GM12878 (cell line): ENCODE results near the gene DEGS2.

Experiments used
- CREB1 ChIP-seq: IDR thresholded peaks from 2 replicates; pipeline ENCODE4 v1.6.1; 2012; ENCODE audit warnings: low read depth, mild to moderate bottlenecking, inconsistent platforms
- MEF2A ChIP-seq: IDR thresholded peaks from 2 replicates; pipeline ENCODE4 v1.6.1; 2011; ENCODE audit warnings: low read depth, mild to moderate bottlenecking, low read length, moderate library complexity; ENCODE audit not compliant: insufficient read depth
- NRF1 ChIP-seq: conservative IDR thresholded peaks from 2 replicates; pipeline ENCODE4 v1.6.1; 2011; ENCODE audit warnings: mild to moderate bottlenecking, low read depth, low read length, improper control_type of control experiment
- RAD21 ChIP-seq: IDR thresholded peaks from 2 replicates; pipeline ENCODE4 v1.6.1; 2011; ENCODE audit warnings: mild to moderate bottlenecking, low read depth, low read length, moderate library complexity; ENCODE audit not compliant: insufficient read depth
- SMC3 ChIP-seq: IDR thresholded peaks from 2 replicates; pipeline ENCODE4 v1.6.1; 2011; ENCODE audit warnings: low read length, improper control_type of control experiment, borderline replicate concordance
- STAT3 ChIP-seq: IDR thresholded peaks from 2 replicates; pipeline ENCODE4 v1.6.1; 2011; ENCODE audit warnings: low read depth, low read length, improper control_type of control experiment
- YY1 ChIP-seq: IDR thresholded peaks from 2 replicates; pipeline ENCODE4 v1.6.1; 2011; ENCODE audit warnings: low read depth, mild to moderate bottlenecking, low read length
- TF ChIP-seq, protein P1 (sequence below): IDR thresholded peaks from 2 replicates; pipeline ENCODE4 v1.6.1; 2012; ENCODE audit warnings: low read depth, low read length, improper control_type of control experiment
- TF ChIP-seq, protein P2 (sequence below), 3 experiments: IDR thresholded peaks in 2 of 3; conservative IDR thresholded peaks in 1 of 3; 2 replicates each; pipeline ENCODE4 v1.5.1; 2011; ENCODE audit warnings: low read depth in 3 of 3, low read length in 3 of 3, mild to moderate bottlenecking in 3 of 3, control low read depth in 2 of 3, moderate library complexity in 2 of 3, inconsistent platforms in 1 of 3, mixed read lengths in 1 of 3; ENCODE audit not compliant: control insufficient read depth in 2 of 3, insufficient read depth in 1 of 3; ENCODE audit errors: extremely low read depth in 1 of 3
- TF ChIP-seq, protein P3 (sequence below): fragments of 150-350 bp; IDR thresholded peaks from 2 replicates; pipeline ENCODE4 v1.6.1; 2016; ENCODE audit warnings: low read depth, low read length
- TF ChIP-seq, protein P4 (sequence below): IDR thresholded peaks from 2 replicates; pipeline ENCODE4 v1.6.1; 2011; ENCODE audit warnings: low read depth, mild to moderate bottlenecking, low read length, moderate library complexity, borderline replicate concordance; ENCODE audit errors: extremely low read depth

DNA sequence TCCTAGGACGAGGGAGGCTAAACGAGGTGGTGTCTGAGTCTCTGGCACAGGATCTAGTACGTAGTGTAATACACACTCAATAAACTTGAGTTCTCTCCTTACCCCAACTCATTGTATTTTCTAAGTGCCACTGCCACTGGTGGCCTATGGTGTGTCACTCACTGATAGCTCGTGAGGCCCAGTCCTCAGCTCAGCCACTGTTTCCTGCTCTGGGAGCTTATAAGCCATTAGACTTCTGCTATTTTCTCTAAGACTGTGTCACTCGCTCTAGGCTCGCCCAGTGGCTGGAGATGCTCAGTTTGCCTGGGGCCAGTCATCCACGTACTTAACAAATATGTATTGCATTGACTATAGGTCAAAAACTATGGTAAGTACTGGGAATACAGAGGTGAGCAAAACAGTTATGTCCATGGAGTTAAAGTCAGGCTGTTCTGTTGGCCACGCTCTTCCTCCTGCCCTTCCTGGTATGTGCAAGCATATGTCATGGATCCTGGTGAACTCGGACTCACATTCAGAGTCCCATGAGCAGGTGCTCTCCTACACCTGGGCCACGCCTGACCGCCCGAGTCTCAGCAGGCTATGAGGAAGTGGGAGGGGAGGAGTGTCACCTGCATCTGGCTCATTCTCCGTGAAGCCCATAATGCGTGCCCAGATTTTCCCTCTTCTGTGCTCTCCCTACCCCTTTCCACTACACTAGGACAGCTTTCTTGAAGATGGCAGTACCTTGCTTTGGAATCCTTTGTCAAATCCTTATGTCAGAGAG, 41.6 kb downstream of the DEGS2 start:
- TF ChIP-seq STAT3 (no peak), RAD21 (no peak), CREB1 (no peak), YY1 (no peak), MEF2A (no peak), SMC3 (no peak), NRF1 (no peak)
- TF ChIP-seq, protein P1, sequence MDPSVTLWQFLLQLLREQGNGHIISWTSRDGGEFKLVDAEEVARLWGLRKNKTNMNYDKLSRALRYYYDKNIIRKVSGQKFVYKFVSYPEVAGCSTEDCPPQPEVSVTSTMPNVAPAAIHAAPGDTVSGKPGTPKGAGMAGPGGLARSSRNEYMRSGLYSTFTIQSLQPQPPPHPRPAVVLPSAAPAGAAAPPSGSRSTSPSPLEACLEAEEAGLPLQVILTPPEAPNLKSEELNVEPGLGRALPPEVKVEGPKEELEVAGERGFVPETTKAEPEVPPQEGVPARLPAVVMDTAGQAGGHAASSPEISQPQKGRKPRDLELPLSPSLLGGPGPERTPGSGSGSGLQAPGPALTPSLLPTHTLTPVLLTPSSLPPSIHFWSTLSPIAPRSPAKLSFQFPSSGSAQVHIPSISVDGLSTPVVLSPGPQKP = no peak
- TF ChIP-seq, protein P2, sequence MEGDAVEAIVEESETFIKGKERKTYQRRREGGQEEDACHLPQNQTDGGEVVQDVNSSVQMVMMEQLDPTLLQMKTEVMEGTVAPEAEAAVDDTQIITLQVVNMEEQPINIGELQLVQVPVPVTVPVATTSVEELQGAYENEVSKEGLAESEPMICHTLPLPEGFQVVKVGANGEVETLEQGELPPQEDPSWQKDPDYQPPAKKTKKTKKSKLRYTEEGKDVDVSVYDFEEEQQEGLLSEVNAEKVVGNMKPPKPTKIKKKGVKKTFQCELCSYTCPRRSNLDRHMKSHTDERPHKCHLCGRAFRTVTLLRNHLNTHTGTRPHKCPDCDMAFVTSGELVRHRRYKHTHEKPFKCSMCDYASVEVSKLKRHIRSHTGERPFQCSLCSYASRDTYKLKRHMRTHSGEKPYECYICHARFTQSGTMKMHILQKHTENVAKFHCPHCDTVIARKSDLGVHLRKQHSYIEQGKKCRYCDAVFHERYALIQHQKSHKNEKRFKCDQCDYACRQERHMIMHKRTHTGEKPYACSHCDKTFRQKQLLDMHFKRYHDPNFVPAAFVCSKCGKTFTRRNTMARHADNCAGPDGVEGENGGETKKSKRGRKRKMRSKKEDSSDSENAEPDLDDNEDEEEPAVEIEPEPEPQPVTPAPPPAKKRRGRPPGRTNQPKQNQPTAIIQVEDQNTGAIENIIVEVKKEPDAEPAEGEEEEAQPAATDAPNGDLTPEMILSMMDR (IDR thresholded peaks at IDR 0.05 in 2 of 3, conservative IDR thresholded peaks at IDR 0.05 in 1 of 3; ENCODE audit: control insufficient read depth in 2 of 3, extremely low read depth in 1 of 3, insufficient read depth in 1 of 3, low read depth in 3 of 3, low read length in 3 of 3) = no peak
- TF ChIP-seq, protein P3, sequence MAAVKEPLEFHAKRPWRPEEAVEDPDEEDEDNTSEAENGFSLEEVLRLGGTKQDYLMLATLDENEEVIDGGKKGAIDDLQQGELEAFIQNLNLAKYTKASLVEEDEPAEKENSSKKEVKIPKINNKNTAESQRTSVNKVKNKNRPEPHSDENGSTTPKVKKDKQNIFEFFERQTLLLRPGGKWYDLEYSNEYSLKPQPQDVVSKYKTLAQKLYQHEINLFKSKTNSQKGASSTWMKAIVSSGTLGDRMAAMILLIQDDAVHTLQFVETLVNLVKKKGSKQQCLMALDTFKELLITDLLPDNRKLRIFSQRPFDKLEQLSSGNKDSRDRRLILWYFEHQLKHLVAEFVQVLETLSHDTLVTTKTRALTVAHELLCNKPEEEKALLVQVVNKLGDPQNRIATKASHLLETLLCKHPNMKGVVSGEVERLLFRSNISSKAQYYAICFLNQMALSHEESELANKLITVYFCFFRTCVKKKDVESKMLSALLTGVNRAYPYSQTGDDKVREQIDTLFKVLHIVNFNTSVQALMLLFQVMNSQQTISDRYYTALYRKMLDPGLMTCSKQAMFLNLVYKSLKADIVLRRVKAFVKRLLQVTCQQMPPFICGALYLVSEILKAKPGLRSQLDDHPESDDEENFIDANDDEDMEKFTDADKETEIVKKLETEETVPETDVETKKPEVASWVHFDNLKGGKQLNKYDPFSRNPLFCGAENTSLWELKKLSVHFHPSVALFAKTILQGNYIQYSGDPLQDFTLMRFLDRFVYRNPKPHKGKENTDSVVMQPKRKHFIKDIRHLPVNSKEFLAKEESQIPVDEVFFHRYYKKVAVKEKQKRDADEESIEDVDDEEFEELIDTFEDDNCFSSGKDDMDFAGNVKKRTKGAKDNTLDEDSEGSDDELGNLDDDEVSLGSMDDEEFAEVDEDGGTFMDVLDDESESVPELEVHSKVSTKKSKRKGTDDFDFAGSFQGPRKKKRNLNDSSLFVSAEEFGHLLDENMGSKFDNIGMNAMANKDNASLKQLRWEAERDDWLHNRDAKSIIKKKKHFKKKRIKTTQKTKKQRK = no peak
- TF ChIP-seq, protein P4, sequence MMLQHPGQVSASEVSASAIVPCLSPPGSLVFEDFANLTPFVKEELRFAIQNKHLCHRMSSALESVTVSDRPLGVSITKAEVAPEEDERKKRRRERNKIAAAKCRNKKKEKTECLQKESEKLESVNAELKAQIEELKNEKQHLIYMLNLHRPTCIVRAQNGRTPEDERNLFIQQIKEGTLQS = no peak
